Vagina (tissue), 2 donors: Measurements from ENCODE around the gene CPD. TPM values are rescaled to one million over a fixed set of nuclear protein-coding genes. Genes with fewer than 3 reads are reported as not detected.
A peak's percentile ranks its signal among the peaks of the same experiment; 100 is the strongest.

Source experiments
- DNase-seq, 2 donors: peaks; one replicate each; pipeline ENCODE4 v3.0.0-alpha.2; 2017; ENCODE audit errors: extremely low spot score in 2 of 2
- H3K27ac ChIP-seq: fragments of 200-600 bp; sonication (generic); one replicate; pipeline ENCODE4 v1.5.1; 2019
- H3K27me3 ChIP-seq: fragments of 200-600 bp; sonication (generic); one replicate; pipeline ENCODE4 v1.5.1; 2019
- H3K36me3 ChIP-seq, 2 donors: fragments of 200-600 bp; sonication (generic); one replicate each; pipeline ENCODE4 v1.5.1; 2017 to 2019
- H3K4me1 ChIP-seq: fragments of 200-600 bp; sonication (generic); one replicate; pipeline ENCODE4 v1.5.1; 2019
- H3K4me3 ChIP-seq, 2 donors: fragments of 200-600 bp; sonication (generic); 1 replicate in 1 of 2; 2 replicates in 1 of 2; pipeline ENCODE4 v1.5.1; 2016 to 2019
- H3K9me3 ChIP-seq: fragments of 200-600 bp; sonication (generic); one replicate; pipeline ENCODE4 v1.5.1; 2019
- CTCF ChIP-seq, 3 experiments: fragments of 450-650 bp in 2 of 3; fragments of 200-600 bp in 1 of 3; sonication (generic) in 1 of 3; IDR thresholded peaks; one replicate each; pipeline ENCODE4 v1.5.1; 2017 to 2019; ENCODE audit warnings: antibody characterized with exemption in 3 of 3, mild to moderate bottlenecking in 2 of 3, moderate library complexity in 2 of 3
- POLR2A ChIP-seq, 2 donors: fragments of 450-650 bp; IDR thresholded peaks; one replicate each; pipeline ENCODE4 v1.6.1; 2017; ENCODE audit warnings: antibody characterized with exemption in 2 of 2, mild to moderate bottlenecking in 2 of 2, moderate library complexity in 2 of 2
- POLR2AphosphoS5 ChIP-seq, 2 donors: sonication (generic); formaldehyde crosslinking; IDR thresholded peaks; one replicate each; pipeline ENCODE4 v1.9.0; 2017; ENCODE audit warnings: antibody characterized with exemption in 2 of 2, mild to moderate bottlenecking in 2 of 2, low read depth in 1 of 2; ENCODE audit not compliant: insufficient read depth in 1 of 2
- intact Hi-C: fragments of 100-400 bp; cut with DNase I; formaldehyde crosslinking; loops from one replicate; pipeline ENCODE4 v1.15.1; 2023
- total RNA-seq: library from RNA; depleted of rRNA; stranded (reverse); fragments of >200 nt; gene quantifications from one replicate; pipeline ENCODE4 v1.2.3, GENCODE V29; 2016

Gene CPD
- total RNA-seq, 1 donor from 2014 or later, result 56.5 TPM

DNA sequence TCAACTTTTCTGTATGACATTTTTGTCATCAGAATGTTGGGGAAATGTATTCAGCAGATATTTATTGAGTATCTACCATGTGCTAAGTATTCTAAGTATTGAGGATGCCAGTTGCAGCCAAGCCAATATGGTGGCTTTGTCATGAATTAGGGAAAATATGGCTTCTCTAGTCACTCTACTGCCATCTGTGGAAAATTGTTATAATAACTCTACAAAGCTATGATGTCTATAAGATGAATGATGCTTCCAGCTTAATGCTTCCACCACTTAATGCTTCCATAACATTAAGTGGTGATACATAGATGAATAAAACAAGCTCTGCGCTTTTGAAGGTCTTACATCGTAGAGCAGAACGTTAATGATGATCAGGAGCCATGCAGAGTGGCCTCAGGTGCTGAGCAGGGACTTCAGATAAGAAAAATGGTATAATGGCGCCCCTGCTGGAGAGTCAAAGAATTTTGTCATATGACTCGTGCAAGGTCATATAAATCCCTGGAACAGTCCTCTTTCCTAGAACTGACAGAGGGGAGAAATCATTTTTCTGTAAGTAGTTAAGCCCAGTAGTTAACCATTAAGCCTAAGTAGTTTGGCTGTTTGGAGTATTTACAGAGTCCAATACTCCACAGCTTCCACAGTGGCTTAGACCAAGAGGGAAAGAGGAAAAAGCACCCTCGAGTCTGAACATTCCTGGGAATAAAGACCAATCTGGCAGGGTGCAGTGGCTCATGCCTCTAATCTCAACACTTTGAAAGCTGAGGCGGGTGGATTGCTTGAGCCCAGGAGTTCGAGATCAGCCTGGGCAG, 42.2 kb upstream of the CPD start:
- Histone ChIP-seq H3K4me1 (peaks cover 7% of the 10 kb centered on the region), H3K27me3 (no peaks in the 10 kb centered on the region), H3K27ac (no peak overlapping the region), H3K9me3 (no peaks in the 10 kb centered on the region), H3K36me3 (no peaks in the 10 kb centered on the region), H3K4me3 (no peak overlapping the region)
- intact Hi-C loops, result no loop called here
- no peak for DNase-seq
- TF ChIP-seq POLR2A (IDR thresholded peaks at IDR 0.05), result no peak
- TF ChIP-seq POLR2AphosphoS5 (IDR thresholded peaks at IDR 0.05; ENCODE audit: insufficient read depth in 1 of 2, low read depth in 1 of 2), result peak in 1 of 2 donors; percentile 59
- TF ChIP-seq CTCF (IDR thresholded peaks at IDR 0.05), result peak; percentile 18 to 38 (median 28)

DNA sequence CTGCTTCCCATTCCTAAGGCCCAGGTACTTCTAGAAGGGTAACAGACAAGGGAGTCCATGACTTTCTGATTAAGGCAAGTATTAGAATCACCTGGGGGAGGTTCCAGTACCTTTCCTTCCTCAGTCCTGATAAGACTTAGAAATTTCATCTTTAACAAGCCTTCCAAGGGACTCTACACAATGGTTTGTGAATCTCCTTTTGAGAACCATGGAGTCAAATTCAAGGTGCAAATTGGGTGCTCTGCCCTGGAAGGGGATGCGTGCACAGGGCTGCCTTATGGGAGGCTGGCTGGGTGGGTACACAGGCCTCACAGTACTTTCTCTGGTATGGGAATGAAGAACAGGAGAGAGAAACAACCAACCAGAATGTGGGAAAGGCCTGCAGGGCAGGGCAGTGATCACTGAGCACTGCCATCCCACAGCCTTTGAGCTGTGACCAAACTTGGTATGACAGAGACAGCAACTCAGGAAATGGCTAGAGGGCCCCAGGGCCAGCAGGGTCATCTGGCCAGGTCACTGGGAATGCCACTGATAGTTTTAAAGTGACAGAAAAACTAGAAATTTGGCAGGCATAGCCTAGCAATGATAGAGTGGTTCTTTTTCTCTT, 41.2 kb upstream of the CPD start:
- H3K27ac ChIP-seq, result no peak overlapping the region
- no peaks in the 10 kb centered on the region for H3K9me3 ChIP-seq
- intact Hi-C loops, result no loop called here
- H3K36me3 ChIP-seq, result no peaks in the 10 kb centered on the region
- no peaks in the 10 kb centered on the region for H3K27me3 ChIP-seq
- peaks cover 7% of the 10 kb centered on the region for H3K4me1 ChIP-seq
- TF ChIP-seq POLR2AphosphoS5 (IDR thresholded peaks at IDR 0.05; ENCODE audit: insufficient read depth in 1 of 2, low read depth in 1 of 2) (no peak), CTCF (IDR thresholded peaks at IDR 0.05) (no peak), POLR2A (IDR thresholded peaks at IDR 0.05) (no peak)
- H3K4me3 ChIP-seq, result no peak overlapping the region
- DNase-seq, result no peak

GRCh38 chr17:30339086-30339485, 39.6 kb upstream of the CPD start:
- no peak for DNase-seq
- no peaks in the 10 kb centered on the region for H3K36me3 ChIP-seq
- no peak for TF ChIP-seq CTCF (IDR thresholded peaks at IDR 0.05)
- TF ChIP-seq POLR2AphosphoS5 (IDR thresholded peaks at IDR 0.05; ENCODE audit: insufficient read depth in 1 of 2, low read depth in 1 of 2), result no peak
- TF ChIP-seq POLR2A (IDR thresholded peaks at IDR 0.05), result no peak
- no peaks in the 10 kb centered on the region for H3K9me3 ChIP-seq
- peaks cover 9% of the 10 kb centered on the region for H3K4me1 ChIP-seq
- no peak overlapping the region for H3K27ac ChIP-seq
- intact Hi-C loops, result no loop called here
- H3K4me3 ChIP-seq, result no peak overlapping the region
- H3K27me3 ChIP-seq, result no peaks in the 10 kb centered on the region

DNA sequence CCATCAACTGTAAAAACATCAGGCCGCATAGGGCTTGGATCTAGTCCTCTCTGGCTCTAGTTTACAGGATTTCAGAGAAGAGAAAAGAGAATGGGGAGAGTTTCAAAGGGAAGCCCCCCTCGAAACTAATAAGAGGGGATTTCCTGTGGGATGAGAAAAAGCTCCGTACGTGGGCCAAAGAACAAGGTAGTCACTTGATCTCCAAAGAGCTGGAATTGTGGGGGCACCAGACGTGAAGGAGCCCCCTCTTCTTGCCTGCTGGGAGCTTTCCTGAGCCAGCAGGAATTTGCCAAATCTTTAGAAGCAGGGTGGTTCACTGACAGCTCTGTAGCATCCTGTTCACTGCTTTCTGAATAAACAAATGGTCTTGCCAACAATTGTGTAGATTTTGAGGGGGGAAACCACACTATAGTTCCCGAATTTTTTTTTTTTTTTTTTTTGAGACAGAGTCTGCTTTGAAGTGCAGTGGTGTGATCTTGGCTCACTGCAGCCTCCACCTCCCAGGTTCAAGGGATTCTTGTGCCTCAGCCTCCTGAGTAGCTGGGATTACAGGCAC, 37.8 kb upstream of the CPD start:
- Histone ChIP-seq H3K27me3 (no peaks in the 10 kb centered on the region), H3K4me3 (no peak overlapping the region), H3K9me3 (no peaks in the 10 kb centered on the region), H3K27ac (peak overlapping the region; percentile 35), H3K4me1 (peaks cover 26% of the 10 kb centered on the region), H3K36me3 (no peaks in the 10 kb centered on the region)
- TF ChIP-seq POLR2A (IDR thresholded peaks at IDR 0.05) (no peak), POLR2AphosphoS5 (IDR thresholded peaks at IDR 0.05; ENCODE audit: insufficient read depth in 1 of 2, low read depth in 1 of 2) (no peak), CTCF (IDR thresholded peaks at IDR 0.05) (no peak)
- intact Hi-C loops, result no loop called here
- no peak for DNase-seq
